CD4-positive, alpha-beta T cell treated with Interleukin-17A for 4 hours (primary cell): ENCODE measurements around the gene SYPL2.
"Not testable (repeated sequence)": the region's sequence is repeated elsewhere in the genome, so short reads cannot be mapped to it uniquely, and the experiment has no call there.

ENCODE experiments used
- DNase-seq: peaks from one replicate; pipeline ENCODE4 v3.0.0-alpha.2; 2020; ENCODE audit warnings: mixed read lengths

The SYPL2 gene

DNA sequence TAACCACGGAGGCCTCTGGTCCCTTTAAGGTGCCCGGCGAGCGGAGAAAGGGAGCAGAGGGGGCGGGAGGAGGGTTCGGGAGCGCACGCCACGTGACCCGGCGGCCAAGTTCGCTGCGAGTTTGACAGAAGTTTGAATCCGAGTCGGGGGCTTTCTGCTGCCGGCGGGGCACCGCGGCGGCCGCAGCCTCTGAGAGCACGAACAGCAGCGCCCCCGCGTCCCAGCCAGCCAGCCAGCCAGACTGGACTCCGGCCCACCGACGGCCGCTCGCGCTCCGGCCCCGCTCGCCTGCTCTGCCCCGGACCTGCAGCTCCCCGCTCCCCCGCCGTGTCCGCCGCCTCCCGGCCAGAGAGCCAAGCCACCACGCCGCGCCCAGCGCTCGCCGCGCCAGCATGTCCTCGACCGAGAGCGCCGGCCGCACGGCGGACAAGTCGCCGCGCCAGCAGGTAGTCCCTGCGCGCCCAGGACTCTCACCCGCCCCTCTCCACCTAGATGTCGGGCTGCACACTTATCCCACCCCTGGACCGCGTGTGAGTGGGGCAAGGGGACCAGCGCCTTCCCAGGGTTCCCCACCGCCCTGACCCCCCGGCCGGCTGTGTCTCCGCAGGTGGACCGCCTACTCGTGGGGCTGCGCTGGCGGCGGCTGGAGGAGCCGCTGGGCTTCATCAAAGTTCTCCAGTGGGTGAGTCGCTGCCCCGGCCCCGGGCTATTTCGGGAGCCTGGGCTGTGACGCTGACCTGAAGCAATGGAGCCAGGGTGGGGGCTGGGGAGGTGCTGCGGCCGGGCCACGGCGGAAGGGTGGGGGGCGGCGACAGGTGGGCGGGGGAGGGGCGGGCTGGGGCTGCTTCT is at the start of gene SYPL2:
SYPL2 (plus strand) TSS at position 95 of the 849 bp plus-strand sequence; CDS start at position 393, 298 bp downstream.
- peak; percentile 25 for DNase-seq

DNA sequence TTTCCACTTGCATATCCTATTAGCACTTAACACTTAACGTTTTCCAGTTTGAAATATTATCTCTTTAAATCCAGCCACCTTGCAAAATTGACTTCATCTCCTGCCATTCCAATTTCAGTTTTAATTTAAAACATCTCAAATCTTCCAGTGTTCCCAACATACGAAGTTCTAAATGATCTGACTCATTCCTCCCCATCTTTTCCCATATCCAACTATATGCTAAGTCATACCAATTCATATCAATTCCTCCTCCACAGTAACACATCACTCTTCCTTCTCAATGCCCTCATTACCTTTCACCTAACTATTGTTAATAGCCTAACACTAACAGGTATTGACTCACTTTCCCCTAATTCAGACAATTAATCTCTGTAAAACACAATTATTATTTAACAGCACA is 42.8 kb upstream of the SYPL2 start:
- DNase-seq = no peak

DNA sequence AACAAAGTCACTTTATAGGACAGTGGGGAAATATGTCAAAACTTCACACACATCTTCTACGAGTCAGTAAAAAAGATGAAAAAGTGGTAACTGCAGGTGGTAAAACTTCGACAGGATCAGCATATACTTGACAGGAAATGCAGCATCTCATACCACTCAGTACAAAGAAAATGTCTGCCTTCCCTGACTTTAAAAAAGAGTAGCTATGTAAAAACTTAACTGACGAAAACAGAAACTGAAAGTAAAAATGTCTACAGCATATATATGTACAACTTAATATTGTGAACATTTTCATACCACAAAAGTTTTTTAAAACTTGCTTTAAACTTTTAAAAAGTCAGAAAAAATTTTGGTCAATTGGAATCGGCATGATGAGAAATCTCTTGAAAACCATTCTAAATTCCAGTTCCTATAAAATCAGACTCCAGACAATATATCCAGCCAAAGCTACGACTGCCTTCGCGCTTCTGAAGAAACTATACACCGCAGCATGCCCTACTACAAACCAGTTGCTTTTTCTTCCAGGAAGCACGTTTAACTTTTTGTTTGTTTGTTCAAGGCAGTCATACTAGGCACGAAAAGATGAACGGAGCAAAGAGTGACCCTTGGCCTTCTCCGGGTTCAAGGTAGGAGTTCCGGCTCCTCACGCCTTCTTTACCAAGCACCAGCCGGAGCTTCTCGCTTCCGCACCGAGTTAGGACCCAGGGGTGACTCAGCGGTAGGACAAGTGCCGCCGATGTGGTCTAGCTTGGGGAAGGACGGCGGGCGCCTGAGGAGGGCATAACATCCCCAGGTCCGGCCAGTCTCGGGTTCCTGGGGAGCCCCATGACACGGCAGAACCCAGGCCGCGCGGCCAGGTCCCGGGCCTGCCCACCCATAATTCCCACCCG is 40.7 kb upstream of the SYPL2 start:
- peak; percentile 61 for DNase-seq

DNA sequence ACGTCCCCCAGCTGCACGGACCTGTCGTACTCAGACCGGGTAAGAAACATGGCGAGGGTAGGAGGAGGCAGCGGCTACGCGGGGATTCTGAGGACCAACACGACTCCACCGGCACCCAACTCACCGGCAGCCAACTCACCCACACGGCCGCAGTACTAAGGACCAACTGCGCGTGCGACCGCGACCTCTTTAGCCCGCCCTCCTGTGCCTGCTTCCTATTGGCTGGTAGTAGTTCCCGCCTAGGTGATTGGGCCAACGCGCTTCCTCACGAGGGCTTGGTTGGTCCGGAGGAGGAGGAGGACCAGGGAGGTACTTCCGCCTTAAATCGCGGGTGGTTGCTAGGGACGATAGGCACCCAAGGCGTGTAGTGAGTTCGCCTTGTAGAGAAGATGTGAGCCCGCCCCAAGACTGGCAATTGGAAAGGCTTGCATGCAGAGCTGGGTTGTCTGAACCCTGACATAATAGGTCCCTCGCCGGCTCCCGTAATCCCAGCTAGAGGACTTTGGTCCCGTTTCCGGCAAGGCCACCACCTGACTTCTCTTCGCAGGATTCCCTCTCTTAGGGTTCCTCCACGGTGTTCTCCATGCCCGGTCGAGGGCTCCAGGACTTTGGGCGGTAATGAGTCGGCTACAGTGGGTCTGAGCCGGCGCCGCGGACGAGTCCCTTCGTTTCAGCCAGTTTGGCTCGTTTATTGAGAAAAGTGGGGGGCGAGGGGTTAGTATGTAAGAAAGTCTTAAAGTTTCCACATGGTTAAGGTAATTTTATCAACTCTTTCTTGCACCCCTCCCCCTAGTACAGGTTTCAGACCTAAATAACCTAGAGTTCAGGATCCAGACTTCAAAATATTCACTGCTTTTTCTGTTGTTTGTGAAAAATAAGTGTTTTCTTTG is 39.8 kb upstream of the SYPL2 start, which contains the start of gene PSMA5:
PSMA5 (minus strand) TSS at position 168 of the 890 bp plus-strand sequence; CDS start at position 50, 118 bp downstream.
- DNase-seq = peak; percentile 93

DNA sequence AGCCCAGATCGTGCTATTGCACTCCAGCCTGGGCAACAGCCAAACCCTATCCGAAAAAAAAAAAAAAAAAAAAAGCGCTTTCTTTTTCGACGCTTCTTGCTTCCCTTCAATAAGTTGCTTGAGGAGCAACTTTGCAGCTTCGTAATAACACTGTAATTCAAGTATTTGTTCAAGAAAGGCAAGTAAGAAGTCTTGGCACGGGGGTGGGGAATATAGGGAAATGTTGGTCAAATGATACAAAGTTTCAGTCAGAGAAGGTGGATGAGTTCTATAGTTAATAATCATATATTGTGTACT is 39.2 kb upstream of the SYPL2 start:
- no peak for DNase-seq

DNA sequence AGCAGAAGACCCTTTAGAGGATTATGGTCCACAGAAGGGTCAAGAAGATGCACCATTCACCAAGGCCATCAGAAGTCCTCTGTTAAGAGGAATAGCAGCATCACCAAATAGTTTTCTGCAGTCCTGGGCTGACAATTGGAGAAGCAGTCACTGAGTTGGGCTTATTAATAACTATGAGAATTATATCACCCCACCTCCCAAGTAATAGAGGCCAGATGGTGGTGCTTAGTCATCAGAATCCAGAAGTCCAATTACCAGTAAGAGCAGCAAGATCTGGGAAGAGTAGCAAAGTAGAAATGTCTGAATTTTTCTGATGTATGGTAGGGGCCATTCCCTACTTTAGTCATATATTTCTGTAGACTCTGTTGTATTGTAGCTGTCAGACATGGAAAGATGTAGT is 34.0 kb upstream of the SYPL2 start:
- DNase-seq = no peak

DNA sequence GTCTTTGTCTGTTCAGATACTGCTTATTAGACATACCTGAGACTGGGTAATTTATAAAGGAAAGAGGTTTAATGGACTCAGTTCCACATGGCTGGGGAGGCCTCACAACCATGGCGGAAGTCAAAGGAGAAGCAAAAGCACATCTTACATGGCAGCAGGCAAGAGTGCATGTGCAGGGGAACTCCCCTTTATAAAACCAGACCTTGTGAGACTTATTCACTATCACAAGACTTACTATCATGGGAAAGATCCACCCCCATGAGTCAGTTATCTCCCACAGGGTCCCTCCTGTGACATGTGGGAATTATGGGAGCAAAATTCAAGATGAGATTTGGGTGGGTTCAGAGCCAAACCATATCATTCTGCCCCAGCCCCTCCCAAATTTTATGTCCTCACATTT is 33.0 kb upstream of the SYPL2 start:
- DNase-seq = no peak

DNA sequence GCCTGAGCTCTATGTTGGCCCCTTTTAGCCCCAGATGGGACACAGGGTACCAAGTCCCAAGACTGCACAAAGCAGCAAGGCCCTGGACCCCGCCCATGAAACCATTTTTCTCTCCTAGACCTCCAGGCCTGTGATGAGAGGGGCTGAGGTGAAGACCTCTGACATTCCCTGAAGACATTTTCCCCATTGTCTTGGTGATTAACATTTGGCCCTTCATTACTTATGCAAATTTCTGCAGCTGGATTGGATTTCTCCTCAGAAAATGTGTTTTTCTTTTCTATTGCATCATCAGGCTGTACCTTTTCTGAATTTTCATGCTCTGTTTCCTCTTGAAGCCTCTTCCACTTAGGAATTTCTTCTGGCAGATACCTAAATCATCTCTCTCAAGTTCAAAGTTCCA is 31.9 kb upstream of the SYPL2 start:
- DNase-seq = no peak

DNA sequence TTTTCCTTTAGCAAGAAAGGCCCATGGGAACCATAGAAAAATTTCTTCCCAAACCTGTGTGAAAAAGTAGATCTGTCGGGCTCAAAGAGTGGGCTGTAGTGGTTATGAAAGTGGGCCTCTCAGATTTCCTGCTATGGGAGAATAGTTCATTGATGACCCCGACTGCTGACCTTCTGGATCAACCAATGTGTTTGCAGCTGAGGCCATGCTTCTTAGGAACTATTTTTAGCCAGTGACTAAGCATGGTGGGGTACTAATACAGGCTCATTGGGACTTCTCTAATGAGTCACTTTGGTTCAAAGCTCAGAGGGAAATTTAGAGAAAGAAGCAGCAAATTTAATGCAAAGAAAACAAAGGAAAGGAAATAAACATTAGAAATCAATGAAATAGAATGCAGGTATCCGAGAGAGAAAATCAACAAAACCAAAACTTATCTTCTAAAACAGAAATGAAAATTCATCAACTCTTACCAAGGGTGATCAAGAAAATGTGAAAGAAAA is 27.5 kb upstream of the SYPL2 start:
- no peak for DNase-seq

DNA sequence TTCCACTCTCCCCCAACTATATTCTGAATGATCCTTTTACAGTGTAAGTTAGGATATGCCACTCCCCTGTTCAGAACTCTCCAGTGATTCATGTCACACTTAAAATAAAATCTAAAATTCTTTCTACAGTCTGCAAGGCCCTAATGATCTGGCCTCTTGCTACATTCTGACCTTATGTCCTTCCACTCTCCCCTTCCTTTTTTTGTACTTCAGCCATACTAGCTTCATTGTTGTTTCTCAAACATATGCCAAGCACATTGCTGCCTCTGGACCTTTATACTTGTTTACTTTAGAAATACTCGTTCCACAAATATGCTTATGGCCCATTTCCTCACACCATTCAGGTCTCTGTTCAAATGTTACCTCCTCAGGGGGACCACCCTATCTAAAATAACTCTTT is 25.3 kb upstream of the SYPL2 start:
- no peak for DNase-seq

DNA sequence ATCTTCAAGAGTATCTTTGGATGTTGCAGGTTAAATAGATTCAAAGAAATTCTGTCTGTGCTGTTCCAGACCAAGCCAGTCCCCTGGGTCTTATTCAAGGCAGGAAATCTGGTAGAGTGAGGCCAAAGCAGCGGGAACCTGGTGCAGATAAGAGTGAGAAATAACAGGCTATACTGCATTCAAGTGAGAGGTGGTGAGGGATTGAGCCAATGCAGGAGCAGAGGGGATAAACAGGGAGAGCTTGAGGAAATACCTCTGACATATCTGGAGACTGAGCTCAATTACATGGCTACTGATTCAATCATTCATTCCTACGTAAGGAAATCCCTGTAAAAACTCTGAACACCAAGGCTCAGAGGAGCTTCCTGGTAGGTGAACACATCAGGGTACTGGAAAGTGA is 22.9 kb upstream of the SYPL2 start:
- DNase-seq = no peak

DNA sequence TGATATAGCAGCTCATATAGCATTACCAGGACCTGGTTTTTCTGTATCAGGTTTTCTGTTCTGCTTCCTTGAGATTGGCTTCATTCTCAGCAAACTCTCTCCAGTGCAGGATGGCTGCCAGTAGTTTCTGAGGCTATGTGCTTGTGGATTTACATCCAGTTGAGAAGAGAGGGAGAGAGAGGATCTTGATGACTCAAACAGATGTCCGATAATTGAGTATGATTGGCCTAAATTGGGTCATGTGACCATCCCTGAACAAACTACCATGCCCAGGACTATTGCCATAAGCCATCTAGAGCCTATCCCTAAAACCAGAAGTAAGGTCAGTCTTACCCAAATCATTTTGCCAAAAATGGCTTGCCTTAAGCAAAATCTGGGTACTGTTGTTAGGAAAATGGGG is 22.0 kb upstream of the SYPL2 start:
- no peak for DNase-seq

DNA sequence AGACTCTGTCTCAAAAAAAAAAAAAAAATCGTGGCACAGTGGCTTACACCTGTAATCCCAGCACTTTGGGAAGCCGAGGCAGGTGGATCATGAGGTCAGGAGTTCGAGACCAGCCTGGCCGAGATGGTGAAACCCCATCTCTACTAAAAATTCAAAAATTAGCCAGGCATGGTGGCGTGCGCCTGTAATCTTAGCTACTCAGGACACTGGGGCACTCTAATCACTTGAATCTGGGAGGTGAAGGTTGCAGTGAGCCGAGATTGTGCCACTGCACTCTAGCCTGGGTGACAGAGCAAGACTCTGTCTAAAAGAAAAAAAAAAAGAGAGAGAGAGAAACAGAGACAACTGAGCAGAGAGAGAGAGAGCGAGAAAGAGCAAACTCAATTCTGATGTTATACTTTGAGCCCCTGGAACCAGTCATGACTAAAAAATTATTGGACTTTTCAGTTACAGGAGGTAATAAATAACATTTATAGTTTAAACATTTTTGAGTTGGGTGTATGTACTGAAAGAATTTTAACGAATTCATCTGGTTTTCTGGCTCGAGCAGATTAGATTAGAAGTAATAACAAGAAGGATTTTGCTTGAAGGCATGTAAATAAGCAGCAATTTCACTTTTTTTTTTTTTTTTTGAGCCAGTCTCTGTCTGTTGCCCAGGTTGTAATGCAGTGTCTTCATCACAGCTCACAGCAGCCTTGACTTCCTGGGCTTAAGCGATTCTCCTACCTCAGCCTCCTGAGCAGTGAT is 20.2 kb upstream of the SYPL2 start:
- not testable (repeated sequence) for DNase-seq

DNA sequence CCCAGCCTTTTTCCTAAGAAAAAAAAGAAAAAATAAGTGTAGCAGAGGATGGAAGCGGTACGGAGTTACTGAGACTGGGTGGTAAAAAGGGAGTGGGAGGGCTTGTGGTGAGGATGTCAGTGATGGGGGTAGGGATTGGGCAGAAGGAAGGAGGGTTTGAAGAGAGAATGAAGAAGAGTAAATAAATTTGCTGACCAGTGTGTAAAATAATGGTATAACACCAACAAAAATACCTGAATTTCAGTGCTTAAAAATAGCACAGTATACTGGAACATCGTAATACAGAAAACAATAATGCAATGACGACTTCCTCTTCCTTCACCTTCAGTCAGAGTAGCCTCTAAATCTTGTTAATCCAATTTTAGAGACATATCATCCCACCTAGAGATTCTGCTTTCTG is 18.8 kb upstream of the SYPL2 start:
- no peak for DNase-seq

DNA sequence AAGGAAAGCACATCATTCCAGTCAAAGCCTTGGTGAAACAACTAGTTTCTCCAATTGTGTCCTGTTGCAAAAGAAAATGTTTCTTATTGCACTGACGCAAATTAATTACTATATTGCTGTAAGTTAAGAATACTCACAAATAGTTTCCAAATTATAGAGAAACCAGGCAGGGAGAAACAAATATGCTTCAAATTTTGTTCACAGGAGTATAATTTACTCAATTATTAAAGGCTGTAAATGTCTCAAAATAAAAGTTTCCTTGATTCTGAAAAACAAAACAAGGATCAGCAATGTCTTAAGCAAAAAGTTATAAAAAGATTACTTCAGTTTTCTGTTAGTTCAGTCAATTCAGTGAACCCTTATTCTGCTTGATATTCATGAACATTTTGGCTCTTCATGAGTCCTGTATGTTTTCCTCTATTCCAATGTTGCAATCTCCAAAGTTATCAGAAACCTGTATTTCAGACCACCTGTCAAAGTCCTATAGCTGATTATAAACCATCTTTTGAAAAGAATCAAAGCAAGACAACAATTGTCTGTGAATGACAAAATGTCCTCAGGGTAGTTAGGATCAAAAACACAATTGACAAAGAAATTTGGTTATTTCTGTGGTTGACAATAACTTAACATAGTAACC is 11.7 kb upstream of the SYPL2 start:
- no peak for DNase-seq

DNA sequence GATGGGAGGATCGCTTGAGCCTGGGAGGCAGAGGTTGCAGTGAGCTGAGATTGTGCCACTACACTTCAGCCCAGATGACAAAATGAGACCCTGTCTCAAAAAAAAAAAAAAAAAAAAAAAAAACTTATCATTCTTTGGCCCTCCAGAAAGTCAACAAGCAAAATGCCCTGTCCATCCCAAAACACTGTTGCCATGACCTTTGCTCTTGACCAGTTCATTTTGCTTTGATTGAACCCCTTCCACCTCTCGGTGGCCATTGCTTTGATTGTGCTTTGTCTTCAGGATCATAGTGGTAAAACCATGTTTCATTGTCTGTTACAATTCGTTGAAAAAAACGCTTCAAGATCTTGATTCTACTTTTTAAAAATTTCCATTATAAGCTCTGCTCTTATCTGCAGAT is 8.5 kb upstream of the SYPL2 start:
- DNase-seq = no peak

DNA sequence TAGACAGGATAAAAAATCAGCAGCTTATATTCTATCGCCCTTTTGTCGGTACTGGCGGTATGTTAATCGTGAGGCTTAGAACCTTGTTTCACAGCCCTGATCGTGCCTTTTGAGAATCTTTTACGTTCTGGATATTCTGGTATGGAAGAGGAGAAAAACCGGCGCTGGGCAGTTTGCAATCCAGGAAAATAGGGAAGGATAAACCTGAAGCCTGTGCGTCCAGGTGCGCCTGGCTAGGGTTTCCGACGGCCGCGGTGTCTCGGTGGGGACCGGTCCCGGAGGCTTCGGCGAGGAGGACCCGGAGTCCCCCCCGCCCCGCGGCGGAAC is 258 bp upstream of the SYPL2 start:
- DNase-seq = no peak

DNA sequence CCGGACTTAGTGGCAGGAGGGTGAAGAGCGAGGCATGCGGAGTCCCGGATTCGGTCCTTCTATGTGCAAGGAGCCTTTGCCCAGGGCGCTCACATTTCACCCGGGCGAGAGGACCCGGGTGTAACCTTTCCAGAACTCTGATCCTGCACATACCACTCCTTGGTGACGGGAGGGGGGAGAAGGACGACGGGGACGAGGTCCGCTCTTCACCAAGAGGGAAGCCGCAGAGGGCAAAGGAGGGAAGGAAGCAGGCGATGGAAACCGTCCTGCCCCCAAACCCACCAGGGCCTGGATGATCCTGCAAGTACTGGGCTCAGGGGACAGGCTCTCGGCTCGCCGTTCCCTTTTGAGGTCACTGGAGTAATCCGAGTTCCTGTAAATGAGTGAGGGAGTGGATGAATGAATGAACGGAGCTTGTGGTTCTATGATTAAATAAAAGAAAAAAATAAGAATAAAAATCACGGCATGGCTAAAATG is 993 bp downstream of the SYPL2 start:
- DNase-seq = no peak

DNA sequence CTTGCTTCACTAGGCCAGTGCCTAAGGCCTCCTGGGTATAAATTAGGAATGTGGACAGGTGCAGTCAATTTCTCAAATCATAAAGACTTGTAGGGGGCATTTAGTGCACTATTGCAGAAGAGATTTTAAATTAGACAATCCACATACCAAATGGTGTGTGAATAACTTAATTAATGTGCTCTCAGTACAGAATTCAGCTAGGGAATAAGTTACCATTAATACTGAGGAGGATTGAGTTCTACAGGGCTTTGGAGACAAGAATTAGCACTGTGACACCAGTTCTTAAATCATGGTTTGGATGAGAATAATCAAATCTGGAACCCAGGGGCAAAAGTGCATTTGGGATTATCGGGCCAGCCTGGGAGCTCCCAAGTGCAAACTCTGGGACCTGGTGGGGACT is 1.7 kb downstream of the SYPL2 start:
- DNase-seq = no peak

DNA sequence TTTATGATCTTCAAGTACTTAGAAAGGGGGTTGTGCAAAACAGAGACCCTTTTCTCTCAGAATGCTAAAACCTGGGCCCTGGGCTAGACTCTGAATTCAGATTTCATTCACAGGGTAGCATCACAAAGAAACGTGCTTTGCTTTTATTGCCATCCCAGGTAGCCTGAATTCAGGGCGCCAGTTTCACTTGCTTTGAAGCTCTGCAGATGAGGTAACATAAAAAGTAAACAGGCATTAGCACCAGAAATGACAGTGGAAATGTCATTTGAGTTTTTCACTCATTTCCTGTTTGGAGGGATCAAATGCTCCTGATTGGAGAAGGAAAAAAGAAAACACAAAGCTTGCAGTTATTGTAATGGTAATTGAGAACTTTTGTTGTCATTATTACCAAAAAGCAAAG is 2.6 kb downstream of the SYPL2 start:
- no peak for DNase-seq

DNA sequence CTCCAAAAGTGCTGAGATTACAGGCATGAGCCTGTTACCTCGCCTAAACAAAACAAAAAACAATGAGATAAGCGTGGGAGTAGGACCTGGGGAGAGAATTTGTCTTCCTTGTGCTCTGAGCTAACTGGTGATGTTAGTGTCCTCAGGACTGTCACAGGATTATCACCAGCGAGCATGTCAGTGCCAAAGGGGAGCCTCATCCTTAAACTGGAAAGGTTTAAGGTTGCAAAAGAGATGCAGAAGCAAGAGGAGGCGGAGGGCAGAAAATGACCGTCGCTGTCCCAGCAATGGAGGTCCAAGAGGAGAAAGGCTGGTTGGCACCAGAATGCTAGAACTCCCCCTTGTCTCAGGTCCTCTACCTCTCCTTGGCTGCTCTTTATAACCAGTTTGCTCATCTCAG is 3.9 kb downstream of the SYPL2 start:
- no peak for DNase-seq

DNA sequence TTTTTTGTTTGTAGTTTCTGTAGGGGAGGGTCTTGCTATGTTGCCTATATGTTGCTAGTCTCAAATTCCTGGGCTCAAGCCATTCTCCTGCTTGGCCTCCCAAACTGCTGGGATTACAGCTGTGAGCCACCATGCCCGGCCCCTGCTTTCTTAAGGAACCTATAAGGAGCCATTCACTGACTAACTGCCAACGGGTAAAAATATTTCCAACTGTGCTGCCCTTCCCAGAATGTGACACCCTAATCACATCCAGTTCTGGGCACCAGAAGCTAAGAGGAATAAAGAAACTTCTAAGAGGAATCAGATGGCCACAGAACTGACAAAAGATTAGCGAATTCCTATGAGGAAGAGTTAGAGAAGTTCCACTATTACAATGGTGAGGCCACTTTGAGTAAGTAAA is 6.4 kb downstream of the SYPL2 start:
- DNase-seq = no peak
